Ramos (cell line): ENCODE data around the gene S100A13.
"Not testable (repeated sequence)": the region's sequence is repeated elsewhere in the genome, so short reads cannot be mapped to it uniquely, and the experiment has no call there.

Source experiments
- in situ Hi-C: fragments of 300-500 bp; cut with MboI; formaldehyde crosslinking; loops from one replicate; pipeline ENCODE4 v1.14.3; 2022; ENCODE audit warnings: low sequenced_read_pairs; ENCODE audit not compliant: unreplicated experiment

The S100A13 gene

DNA sequence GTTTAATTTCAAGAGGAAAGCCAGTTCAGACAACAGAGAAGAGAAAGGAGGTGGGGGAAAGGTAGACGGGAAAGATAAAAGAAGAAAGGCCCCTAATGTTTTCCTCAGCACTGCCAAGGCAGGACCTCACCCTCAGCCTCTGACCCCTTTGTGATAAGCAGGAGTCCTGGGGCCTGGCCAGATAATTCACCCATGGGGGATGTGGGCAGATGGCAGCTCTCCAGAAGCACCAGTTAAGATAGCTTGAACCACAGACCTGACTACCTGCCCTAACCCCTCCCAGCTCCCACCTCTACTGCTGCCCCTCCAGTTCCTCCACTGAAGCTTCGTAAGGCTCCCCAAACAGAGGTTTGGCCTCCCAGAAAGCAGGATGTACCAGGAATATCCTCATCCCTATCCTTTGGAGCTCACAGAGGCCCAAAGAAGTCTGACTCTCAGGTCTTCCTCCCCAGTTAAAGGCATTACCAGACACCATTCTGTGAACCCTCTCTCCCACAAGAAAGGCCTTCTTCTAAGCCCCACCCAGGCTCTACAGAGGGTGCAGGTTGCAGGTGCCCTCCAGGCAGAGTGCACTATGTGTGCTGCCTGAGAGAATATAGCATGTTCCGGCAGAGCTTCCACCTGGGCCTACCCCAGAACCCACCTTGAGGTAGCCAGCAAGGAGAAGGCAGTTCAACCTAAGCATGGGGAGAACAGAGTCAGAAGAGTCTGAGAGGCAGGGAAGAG is 22.0 kb upstream of the S100A13 start:
- in situ Hi-C loops: no loop called here

DNA sequence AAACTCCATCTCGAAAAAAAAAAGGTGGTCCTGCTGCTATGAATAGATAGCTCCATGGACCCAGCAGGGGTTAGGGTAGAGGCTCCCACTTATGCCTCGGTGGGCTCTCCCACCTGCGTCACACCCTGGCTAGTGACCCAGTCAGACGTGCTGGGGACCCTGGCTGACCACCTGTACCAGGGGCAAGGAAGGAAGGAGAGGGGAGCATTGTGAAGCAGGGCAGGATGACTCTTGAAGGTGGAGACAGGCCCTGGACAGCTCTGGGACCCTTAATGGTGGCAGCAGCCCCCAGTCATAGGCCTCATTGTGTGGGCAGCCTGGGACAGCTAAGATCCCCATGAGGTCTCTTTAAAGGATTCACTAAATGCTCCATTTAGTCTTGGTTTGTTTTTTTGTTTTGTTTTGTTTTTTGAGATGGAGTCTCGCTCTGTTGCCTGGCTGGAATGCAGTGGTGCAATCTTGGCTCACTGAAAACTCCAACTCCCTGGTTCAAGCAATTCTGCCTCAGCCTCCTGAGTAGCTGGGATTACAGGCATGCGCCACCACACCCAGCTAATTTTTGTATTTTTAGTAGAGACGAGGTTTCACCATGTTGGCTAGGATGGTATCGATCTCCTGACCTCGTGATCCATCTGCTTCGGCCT is 20.8 kb upstream of the S100A13 start:
- in situ Hi-C loops: no loop called here

DNA sequence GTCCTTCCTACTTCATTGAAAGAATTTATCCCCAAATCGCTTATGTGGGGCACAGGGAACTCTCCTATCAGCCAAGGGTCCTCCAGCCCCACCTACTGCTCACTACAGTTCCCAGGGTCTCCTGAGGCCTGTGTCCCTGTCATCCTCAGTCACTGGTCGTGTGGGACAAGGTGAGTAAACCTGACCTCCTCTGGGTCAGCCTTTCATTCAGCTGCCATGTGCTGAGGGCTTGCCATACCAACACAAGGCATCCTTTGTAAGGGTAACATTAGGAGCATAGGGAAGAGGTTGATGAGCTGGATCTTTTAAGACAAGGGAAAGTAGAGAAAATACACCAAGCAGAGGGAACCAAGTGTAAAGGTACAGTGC is 20.0 kb upstream of the S100A13 start:
- in situ Hi-C loops: no loop called here

DNA sequence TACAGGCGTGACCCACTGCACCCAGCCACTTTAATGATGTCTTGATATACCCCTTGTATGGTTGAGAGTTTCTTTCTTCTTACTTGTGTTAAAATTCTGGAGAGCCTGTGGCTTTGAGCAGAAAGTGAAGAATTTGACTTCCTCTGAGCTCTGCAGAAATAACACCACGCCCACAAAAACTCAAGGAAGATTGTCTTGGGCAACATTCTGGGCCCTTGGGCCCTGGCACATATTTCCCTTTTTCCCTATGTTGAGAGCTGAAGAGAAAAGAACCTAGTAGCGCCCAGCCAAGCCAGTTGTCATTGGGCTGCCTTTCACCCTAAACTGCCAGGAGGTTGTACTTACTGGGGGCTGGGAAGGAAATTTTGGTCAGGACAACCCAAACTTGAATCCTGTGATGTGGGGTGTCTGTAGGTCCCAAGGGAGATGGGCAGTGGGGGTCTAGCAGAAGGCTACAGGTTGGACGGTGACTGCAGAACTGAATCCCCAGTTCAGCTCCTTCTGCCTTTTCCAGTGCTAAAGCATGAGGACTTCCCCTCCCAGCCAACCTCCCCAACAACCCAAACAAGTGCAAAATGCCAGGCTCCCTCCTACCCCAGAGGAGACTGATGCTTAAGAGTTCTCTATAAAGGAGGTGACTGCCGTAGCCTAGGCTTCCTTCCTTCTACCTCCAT is 19.5 kb upstream of the S100A13 start:
- in situ Hi-C loops: no loop called here

DNA sequence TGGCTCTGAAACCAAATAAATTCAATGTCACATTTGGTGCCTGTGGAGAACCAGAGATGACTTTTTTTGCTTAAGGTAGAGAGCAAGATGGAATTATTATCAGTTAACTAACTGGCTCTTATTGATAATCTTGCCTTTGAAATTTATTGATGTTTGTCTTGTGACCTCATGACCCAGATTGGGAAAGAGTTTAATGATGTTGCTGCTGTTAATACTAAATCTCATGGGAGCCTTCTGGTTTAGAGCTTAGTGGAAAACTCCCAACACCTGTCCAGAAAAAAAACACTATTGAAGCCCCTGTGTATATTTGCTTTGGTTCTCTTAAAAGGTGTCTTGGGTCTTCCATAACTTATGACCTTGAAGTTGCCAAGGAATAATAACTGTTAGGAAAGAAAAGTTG is 16.5 kb upstream of the S100A13 start:
- in situ Hi-C loops: no loop called here

DNA sequence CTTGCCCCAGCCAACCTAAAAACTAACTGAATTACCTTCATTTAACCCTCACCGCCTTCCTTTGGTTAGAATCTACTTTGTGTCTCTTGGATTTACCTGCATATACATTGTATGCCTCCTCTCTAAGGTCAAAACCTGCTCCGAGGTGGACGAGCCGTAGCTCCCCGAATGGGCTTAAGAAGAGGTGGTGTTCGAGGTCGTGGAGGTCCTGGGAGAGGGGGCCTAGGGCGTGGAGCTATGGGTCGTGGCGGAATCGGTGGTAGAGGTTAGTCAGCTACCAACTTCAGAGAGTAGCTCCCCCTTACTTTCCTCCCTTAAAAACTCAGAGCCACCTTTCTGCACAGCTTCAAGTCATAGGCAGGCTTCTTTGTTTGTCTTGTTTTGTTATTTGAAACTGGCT is 15.8 kb upstream of the S100A13 start:
- in situ Hi-C loops: no loop called here

DNA sequence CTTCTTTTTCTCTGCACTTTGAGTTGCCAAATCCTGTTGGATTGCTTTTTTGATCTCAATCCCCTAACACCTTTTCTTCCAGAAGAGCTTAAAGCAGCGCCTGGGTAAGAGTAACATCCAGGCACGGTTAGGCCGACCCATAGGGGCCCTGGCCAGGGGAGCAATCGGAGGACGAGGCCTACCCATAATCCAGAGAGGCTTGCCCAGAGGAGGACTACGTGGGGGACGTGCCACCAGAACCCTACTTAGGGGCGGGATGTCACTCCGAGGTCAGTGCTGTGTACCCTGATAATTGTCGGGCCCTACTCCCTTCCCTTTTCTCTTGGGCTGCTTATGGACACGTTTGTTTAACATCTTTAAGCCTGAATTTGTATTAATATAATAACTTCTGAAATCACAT is 14.9 kb upstream of the S100A13 start:
- in situ Hi-C loops: no loop called here

DNA sequence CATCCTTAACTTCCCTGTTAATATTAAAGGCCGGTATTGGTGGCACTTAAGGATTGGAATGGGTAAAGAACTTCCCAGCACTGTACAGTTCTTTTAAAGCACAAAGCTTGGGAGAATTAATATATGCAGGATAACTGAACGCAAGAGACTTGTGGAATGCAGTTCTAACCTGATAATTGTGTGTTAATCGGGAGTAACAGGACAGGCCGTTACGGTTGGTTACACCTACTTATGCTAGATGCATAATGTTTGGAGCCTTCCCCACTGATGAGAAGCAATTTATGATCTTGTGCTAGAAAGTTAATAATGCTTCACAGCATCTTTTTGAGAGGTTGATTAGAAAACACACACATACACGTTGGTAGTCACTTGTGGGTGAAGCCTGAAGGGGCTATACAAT is 13.6 kb upstream of the S100A13 start:
- in situ Hi-C loops: no loop called here

DNA sequence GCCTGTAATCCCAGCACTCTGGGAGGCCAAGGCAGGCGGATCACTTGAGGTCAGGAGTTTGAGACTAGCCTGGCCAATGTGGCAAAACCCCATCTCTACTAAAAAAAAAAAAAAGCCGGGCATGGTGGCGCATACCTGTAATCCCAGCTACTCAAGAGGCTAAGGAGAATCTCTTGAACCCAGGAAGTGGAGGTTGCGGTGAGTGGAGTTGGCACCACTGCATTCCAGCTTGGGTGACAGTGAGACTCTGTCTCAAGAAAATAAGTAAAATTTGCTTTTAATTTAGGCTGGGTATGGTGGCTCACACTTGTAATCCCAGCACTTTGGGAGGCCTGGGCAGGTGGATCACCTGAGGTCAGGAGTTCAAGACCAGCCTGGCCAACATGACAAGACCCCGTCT is 12.9 kb upstream of the S100A13 start:
- in situ Hi-C loops: not testable (repeated sequence)

DNA sequence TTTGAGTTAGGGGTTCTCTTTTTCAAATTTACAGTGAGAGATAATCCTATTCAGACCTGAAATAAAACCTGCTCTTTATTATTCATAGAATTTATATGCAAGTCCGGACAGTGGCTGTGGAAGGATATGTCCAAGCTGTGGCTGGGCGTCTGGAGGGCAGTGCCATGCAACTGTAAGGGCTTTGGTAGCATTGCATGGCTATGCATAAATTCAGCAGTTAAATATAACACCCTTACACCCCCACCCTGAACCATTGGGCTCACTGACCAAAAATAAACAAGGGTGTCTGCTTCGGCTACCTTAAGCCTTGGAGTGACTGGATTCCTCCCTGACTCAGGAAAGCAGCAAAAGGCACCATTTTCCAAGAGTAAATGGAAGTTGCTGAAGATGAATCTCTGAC is 12.0 kb upstream of the S100A13 start:
- in situ Hi-C loops: no loop called here

DNA sequence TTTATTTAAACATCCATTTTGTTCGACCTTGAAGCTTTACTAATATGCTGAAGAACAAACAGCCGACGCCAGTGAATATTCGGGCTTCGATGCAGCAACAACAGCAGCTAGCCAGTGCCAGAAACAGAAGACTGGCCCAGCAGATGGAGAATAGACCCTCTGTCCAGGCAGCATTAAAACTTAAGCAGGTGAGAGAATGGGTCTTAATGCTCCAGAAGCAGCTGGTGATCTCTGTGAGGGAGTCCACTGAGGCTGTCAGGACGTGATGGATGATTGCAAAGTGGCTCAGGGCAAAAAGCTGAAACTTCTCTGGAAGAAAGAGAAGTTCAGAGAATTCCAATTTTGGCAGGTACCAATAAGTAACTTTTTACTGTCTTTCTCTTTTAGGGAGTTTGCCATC is 11.0 kb upstream of the S100A13 start:
- in situ Hi-C loops: no loop called here

DNA sequence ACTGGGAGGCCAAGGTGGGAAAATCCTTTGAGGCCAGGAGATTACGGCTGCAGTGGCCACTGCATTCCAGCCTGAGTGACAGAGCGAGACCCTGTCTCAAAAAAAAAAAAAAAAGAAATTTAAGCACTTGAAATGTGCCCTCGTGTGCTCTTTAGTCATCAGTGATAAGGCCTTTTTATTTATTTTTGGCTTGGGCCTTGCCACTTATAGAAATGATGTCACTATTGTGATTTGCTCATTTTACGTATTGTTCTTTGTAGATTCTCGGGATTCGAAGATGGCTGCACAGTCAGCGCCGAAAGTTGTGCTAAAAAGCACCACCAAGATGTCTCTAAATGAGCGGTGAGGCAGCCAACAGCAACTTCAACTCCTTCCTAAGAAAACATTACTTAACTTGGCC is 9.0 kb upstream of the S100A13 start:
- in situ Hi-C loops: no loop called here

DNA sequence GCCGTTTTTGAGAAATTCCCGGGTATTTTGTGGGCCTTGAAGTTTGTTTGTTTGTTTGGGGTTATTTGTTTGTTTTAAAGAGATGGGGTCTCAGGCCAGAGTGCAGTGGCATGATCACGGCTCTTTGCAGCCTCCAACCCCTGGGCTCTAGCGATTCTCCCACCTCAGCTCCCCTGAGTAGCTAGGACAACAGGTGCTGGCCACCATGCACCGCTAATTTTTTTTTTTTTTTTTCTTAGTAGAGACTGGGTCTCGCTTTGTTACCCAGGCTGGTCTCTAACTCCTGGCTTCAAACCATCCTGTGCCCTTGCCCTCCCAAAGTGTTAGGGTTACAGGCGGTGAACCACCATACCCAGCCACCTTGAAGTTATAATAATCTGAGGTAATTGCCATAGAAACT is 8.6 kb upstream of the S100A13 start:
- in situ Hi-C loops: no loop called here

DNA sequence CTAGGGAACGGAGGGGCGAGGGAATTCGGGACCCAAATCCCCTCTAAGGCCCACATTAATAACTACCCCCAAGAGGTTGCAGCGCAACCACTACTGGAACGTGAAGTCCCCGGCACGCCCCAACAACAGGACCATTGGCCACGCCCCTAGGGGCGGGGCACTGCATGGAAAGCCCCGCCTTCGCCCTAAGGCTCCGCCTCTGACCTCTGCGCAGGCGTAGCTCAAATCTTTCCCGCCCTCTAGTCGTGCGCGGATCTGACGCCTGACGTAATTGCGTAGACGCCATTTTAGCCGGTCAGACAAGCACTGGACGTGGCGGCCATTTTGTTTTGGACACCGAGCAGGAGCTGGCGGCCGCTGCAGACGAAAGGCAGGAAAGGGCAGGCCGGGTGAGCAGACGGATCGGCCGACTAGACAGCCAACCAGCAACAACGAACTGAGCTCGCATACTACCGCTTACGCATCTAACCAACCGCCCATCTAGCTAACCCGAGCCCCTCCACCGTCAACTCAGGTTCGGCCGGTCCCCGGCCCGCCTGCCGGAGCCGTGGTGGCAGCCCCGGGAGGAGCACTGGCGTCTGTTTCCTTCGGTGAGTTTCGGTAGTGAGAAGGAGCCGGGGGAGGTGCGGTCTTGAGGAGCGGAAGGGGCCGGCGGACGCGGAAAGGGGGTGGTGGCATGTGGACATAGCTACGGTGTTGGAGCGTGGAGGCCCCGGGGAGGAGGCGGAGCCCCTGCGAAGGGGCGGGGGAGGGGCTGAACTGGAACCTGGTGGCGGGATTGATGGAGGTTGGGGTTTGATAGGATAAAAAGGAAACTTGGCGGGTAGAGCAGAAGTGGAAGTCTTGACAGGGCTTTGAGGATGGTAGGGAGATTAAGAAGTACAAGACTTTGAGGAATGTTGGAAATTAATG is 6.7 kb upstream of the S100A13 start, which contains the start of gene CHTOP:
Gene CHTOP (plus strand): TSS at position 313 of the 912 bp plus-strand sequence. CDS start 2,523 bp downstream, outside the sequence.
- in situ Hi-C loops: no loop called here

DNA sequence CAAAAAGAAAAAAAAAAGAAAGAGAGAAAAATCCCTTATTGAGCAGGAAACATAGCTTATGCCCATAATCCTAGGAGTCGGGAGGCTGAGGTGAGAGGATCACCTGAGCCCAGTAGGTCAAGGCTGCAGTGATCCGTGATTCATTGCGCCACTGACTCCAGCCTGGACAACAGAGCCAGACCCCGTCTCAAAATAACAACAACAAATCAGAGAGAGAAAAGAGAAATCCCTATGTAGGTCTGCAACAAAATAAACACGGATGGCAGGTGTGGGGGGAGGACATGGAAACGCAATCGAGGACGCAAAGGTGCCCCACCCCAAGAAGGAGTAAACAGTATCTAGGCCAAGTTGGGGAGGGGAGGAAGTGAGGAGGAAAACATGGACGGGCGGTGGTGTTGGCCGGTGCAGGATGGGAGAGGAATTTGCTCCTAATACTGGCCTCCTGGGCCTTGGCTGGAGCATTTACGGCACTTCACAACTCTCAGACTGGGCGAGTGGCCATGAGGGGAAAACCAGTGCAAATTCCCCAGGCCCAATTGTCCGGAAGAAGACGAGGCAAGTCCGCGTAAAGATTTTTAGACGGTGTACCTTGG is 6.0 kb upstream of the S100A13 start:
- in situ Hi-C loops: no loop called here

DNA sequence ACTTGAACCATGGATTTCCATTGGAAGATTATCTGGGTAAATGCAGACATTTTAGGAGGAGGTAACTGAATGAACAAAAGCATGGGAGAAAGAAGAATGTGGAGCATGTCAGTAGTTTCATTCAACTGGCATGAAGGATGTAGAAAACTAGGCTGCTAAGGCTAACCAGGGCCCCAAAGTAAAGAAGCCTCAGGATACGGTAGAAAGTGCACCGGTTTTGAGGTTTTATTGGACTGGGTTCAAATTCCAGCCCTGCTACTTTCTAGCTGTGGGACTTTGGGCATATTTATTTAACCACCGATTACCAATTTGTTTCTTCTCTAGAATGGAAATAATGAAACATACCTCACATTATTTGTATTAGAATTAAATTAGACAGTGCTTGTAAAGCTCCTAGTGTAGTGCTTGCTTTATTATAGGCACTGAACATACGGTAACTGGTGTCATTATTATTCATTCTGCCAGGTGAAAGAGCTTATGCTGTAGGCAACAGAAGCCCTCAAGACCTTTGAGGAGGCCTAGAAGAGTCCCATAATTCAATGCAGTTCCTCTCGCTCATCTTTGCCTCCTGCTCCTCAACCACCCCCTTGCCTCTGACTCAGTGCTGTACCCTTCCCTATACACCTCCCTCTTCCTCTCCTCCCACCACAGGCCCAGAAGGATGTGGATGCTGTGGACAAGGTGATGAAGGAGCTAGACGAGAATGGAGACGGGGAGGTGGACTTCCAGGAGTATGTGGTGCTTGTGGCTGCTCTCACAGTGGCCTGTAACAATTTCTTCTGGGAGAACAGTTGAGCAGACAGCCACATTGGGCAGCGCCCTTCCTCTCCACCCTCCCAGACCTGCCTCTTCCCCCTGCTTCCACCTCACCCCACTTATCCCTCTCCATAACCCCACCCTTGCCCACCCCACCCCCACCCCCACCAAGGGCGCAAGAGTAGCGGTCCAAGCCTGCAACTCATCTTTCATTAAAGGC is 4.0 kb upstream of the S100A13 start:
- in situ Hi-C loops: no loop called here

DNA sequence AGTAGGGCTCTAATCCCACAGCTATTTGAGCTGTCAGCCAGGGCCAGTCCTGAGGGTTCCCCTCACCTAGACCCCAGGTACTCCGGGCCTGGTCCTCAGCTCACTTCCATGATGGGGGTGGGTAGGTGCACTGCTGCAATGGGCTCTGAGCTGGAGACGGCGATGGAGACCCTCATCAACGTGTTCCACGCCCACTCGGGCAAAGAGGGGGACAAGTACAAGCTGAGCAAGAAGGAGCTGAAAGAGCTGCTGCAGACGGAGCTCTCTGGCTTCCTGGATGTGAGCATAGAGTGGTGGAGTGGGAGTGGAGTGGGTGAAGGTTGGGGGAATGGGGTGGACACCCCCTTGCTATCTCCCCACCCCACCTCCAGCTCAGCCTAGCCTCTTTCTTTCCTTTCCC is 3.1 kb upstream of the S100A13 start:
- in situ Hi-C loops: no loop called here

DNA sequence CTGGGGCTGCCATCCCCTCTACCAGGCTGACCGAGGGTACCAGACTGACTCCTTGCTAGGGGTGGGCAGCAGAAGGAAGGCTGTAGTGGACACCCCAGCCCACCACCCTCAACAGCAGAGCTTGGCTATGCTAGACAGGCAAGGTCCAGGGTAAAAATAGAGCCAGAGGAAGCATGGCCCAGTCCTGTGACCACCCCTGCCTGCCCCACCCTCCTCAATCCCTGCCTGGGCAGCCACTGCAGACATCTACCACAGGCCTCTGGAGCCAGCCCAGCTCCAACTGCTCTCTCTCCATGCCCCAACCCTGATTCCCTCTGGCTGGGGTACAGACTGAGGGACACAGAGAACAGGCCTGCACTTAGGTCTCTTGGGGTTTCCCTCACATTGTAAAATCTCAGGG is 2.7 kb upstream of the S100A13 start:
- in situ Hi-C loops: no loop called here

DNA sequence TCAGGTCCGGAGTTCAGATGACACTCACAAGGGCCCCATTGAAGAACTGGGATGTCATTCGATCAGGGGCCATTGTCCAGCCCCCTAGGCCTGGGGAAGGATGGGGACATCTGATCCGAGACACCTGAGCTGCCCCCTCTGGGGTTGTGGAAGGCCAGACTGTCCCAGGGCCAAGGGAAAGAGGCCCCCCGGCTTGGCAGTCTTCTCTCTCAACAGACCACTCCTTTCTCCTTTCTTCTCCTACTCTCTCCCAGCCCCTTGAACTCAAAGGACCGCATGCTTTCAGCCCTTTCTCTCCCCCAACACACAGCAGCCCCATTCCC is 2.0 kb upstream of the S100A13 start:
- in situ Hi-C loops: no loop called here
